ENCODE data around the gene MGAT1.
A peak's percentile ranks its signal among the peaks of the same experiment; 100 is the strongest.
"Not testable (repeated sequence)": the region's sequence is repeated elsewhere in the genome, so short reads cannot be mapped to it uniquely, and the experiment has no call there.

The MGAT1 gene

GRCh38 chr5:180802325-180803180 lies at the start of gene MGAT1:
TSS of gene MGAT1 (minus strand) at chr5:180802806. CDS start at chr5:180792971, 9,835 bp downstream.
- in situ Hi-C loops (cut with MboI; ENCODE audit: low pct_unique_long_range_greater_than_20kb, low sequenced_read_pairs) = no loop called here
- DNase-seq = peak; percentile 78

- DNase-seq = no peak
- in situ Hi-C loops (cut with MboI; ENCODE audit: low pct_unique_long_range_greater_than_20kb, low sequenced_read_pairs) = no loop called here
Measured at GRCh38 chr5:180850434-180851078, 48.0 kb upstream of the MGAT1 start.

GRCh38 chr5:180849827-180850226 lies 47.2 kb upstream of the MGAT1 start:
- in situ Hi-C loops (cut with MboI; ENCODE audit: low pct_unique_long_range_greater_than_20kb, low sequenced_read_pairs) = no loop called here
- DNase-seq = no peak

- in situ Hi-C loops (cut with MboI; ENCODE audit: low pct_unique_long_range_greater_than_20kb, low sequenced_read_pairs) = no loop called here
- DNase-seq = no peak
Measured at GRCh38 chr5:180848878-180849277, 46.3 kb upstream of the MGAT1 start.

- in situ Hi-C loops (cut with MboI; ENCODE audit: low pct_unique_long_range_greater_than_20kb, low sequenced_read_pairs) = no loop called here
- no peak for DNase-seq
Measured at GRCh38 chr5:180848265-180848664, 45.7 kb upstream of the MGAT1 start.

- no peak for DNase-seq
- in situ Hi-C loops (cut with MboI; ENCODE audit: low pct_unique_long_range_greater_than_20kb, low sequenced_read_pairs) = no loop called here
Measured at GRCh38 chr5:180847026-180847425, 44.4 kb upstream of the MGAT1 start.

- no peak for DNase-seq
Measured at GRCh38 chr5:180844858-180845257, 42.3 kb upstream of the MGAT1 start.

GRCh38 chr5:180844432-180844831 lies 41.8 kb upstream of the MGAT1 start:
- DNase-seq = no peak
- in situ Hi-C loops (cut with MboI; ENCODE audit: low pct_unique_long_range_greater_than_20kb, low sequenced_read_pairs) = no loop called here

More at GRCh38 chr5:180844858-180845257, 42.3 kb upstream of the MGAT1 start:
- in situ Hi-C loops (cut with MboI; ENCODE audit: low pct_unique_long_range_greater_than_20kb, low sequenced_read_pairs) = no loop called here

- in situ Hi-C loops (cut with MboI; ENCODE audit: low pct_unique_long_range_greater_than_20kb, low sequenced_read_pairs) = no loop called here
- DNase-seq = no peak
Measured at GRCh38 chr5:180839935-180840334, 37.3 kb upstream of the MGAT1 start.

- DNase-seq = no peak
- in situ Hi-C loops (cut with MboI; ENCODE audit: low pct_unique_long_range_greater_than_20kb, low sequenced_read_pairs) = no loop called here
Measured at GRCh38 chr5:180839227-180839626, 36.6 kb upstream of the MGAT1 start.

GRCh38 chr5:180837478-180837877 lies 34.9 kb upstream of the MGAT1 start:
- DNase-seq = no peak
- in situ Hi-C loops (cut with MboI; ENCODE audit: low pct_unique_long_range_greater_than_20kb, low sequenced_read_pairs) = no loop called here

- in situ Hi-C loops (cut with MboI; ENCODE audit: low pct_unique_long_range_greater_than_20kb, low sequenced_read_pairs) = no loop called here
- DNase-seq = no peak
Measured at GRCh38 chr5:180832638-180833068, 30.0 kb upstream of the MGAT1 start.

- DNase-seq = no peak
- in situ Hi-C loops (cut with MboI; ENCODE audit: low pct_unique_long_range_greater_than_20kb, low sequenced_read_pairs) = no loop called here
Measured at GRCh38 chr5:180831139-180832093, 28.8 kb upstream of the MGAT1 start.

- no peak for DNase-seq
Measured at GRCh38 chr5:180830253-180831138, 27.9 kb upstream of the MGAT1 start.

GRCh38 chr5:180829726-180830125 lies 27.1 kb upstream of the MGAT1 start:
- in situ Hi-C loops (cut with MboI; ENCODE audit: low pct_unique_long_range_greater_than_20kb, low sequenced_read_pairs) = no loop called here

More at GRCh38 chr5:180830253-180831138, 27.9 kb upstream of the MGAT1 start:
- in situ Hi-C loops (cut with MboI; ENCODE audit: low pct_unique_long_range_greater_than_20kb, low sequenced_read_pairs) = no loop called here

GRCh38 chr5:180828756-180829531 lies 26.3 kb upstream of the MGAT1 start:
- in situ Hi-C loops (cut with MboI; ENCODE audit: low pct_unique_long_range_greater_than_20kb, low sequenced_read_pairs) = not testable (repeated sequence)

More at GRCh38 chr5:180829726-180830125, 27.1 kb upstream of the MGAT1 start:
- DNase-seq = no peak

GRCh38 chr5:180827374-180827773 lies 24.8 kb upstream of the MGAT1 start:
- DNase-seq; in situ Hi-C loops (cut with MboI; ENCODE audit: low pct_unique_long_range_greater_than_20kb, low sequenced_read_pairs): not testable (repeated sequence)

More at GRCh38 chr5:180828756-180829531, 26.3 kb upstream of the MGAT1 start:
- DNase-seq = not testable (repeated sequence)
